SK-N-MC (cell line): ENCODE results near the gene SHROOM4.

Experiments
- EZH2 ChIP-seq: fragments of 200-600 bp; sonication (generic); IDR thresholded peaks from one replicate; pipeline ENCODE4 v1.6.1; 2017; ENCODE audit warnings: antibody characterized with exemption
- FOXP2 ChIP-seq: optimal IDR thresholded peaks from 2 replicates; pipeline ENCODE3; 2011; ENCODE audit warnings: mild to moderate bottlenecking, moderate library complexity; ENCODE audit not compliant: insufficient read depth; ENCODE audit errors: extremely low read length, control extremely low read depth
- POLR2AphosphoS5 ChIP-seq: IDR thresholded peaks from 2 replicates; pipeline ENCODE4 v1.6.1; 2012; ENCODE audit warnings: mild to moderate bottlenecking, low read depth, low read length, borderline replicate concordance

- no peak for TF ChIP-seq FOXP2
- no peak for TF ChIP-seq POLR2AphosphoS5
- TF ChIP-seq EZH2: no peak
Measured at GRCh38 chrX:50697691-50698090, 116.3 kb downstream of the SHROOM4 start.
